ENCODE data around the gene ORC2.
"Not testable (repeated sequence)": the region's sequence is repeated elsewhere in the genome, so short reads cannot be mapped to it uniquely, and the experiment has no call there.

Gene ORC2

GRCh38 chr2:200963124-200963917 lies at the start of gene ORC2:
TSS of gene ORC2 (minus strand) at chr2:200963660. CDS start at chr2:200958123, 5,537 bp downstream.
- DNase-seq, result peak; percentile 91 to 98 (median 96)

- no peak for DNase-seq
Measured at GRCh38 chr2:201008296-201008829, 44.9 kb upstream of the ORC2 start.

GRCh38 chr2:201007584-201007998 lies 44.1 kb upstream of the ORC2 start:
- DNase-seq, result no peak

GRCh38 chr2:201006704-201007103 lies 43.2 kb upstream of the ORC2 start:
- DNase-seq, result no peak

- DNase-seq, result no peak
Measured at GRCh38 chr2:201004370-201004769, 40.9 kb upstream of the ORC2 start.

- no peak for DNase-seq
Measured at GRCh38 chr2:200993097-200993496, 29.6 kb upstream of the ORC2 start.

- DNase-seq, result no peak
Measured at GRCh38 chr2:200987137-200987536, 23.7 kb upstream of the ORC2 start.

GRCh38 chr2:200985799-200986198 lies 22.3 kb upstream of the ORC2 start:
- no peak for DNase-seq

- no peak for DNase-seq
Measured at GRCh38 chr2:200976710-200977109, 13.2 kb upstream of the ORC2 start.

- no peak for DNase-seq
Measured at GRCh38 chr2:200975672-200976071, 12.2 kb upstream of the ORC2 start.

GRCh38 chr2:200970057-200970456 lies 6.6 kb upstream of the ORC2 start:
- not testable (repeated sequence) for DNase-seq

GRCh38 chr2:200968735-200969134 lies 5.3 kb upstream of the ORC2 start:
- no peak for DNase-seq

- no peak for DNase-seq
Measured at GRCh38 chr2:200968162-200968561, 4.7 kb upstream of the ORC2 start.

GRCh38 chr2:200966770-200967169 lies 3.3 kb upstream of the ORC2 start:
- no peak for DNase-seq

- peak in 1 of 3 experiments; percentile 6 for DNase-seq
Measured at GRCh38 chr2:200964498-200964897, 1.0 kb upstream of the ORC2 start.

GRCh38 chr2:200963918-200964252 lies 425 bp upstream of the ORC2 start:
- DNase-seq, result not testable (repeated sequence)

- no peak for DNase-seq
Measured at GRCh38 chr2:200962811-200963123, 693 bp downstream of the ORC2 start.

GRCh38 chr2:200961674-200962073 lies 1.8 kb downstream of the ORC2 start:
- DNase-seq, result no peak

GRCh38 chr2:200950378-200950777 lies 13.1 kb downstream of the ORC2 start:
- DNase-seq, result no peak

- no peak for DNase-seq
Measured at GRCh38 chr2:200945395-200945729, 18.1 kb downstream of the ORC2 start.

- DNase-seq, result no peak
Measured at GRCh38 chr2:200944467-200945394, 18.7 kb downstream of the ORC2 start.

GRCh38 chr2:200943527-200944105 lies 19.8 kb downstream of the ORC2 start:
- no peak for DNase-seq

GRCh38 chr2:200939832-200940231 lies 23.6 kb downstream of the ORC2 start:
- DNase-seq, result no peak

Measured in NCI-H1417 (cell line).